Gastrocnemius medialis (tissue), 4 donors: ENCODE results near the gene GPX3.

ENCODE experiments used
- POLR2A ChIP-seq, 2 donors: fragments of 450-650 bp; IDR thresholded peaks; one replicate each; pipeline ENCODE4 v1.6.1; 2017; ENCODE audit warnings: antibody characterized with exemption in 2 of 2, mild to moderate bottlenecking in 2 of 2, moderate library complexity in 2 of 2
- TF ChIP-seq, protein P1 (sequence below), 5 experiments: fragments of 450-650 bp in 3 of 5; fragments of 200-600 bp in 2 of 5; sonication (generic) in 2 of 5; IDR thresholded peaks in 4 of 5; conservative IDR thresholded peaks in 1 of 5; 1 replicate in 4 of 5; 2 replicates in 1 of 5; pipeline ENCODE4 v1.5.1; 2016 to 2019; ENCODE audit warnings: antibody characterized with exemption in 5 of 5, mild to moderate bottlenecking in 3 of 5, moderate library complexity in 3 of 5

DNA sequence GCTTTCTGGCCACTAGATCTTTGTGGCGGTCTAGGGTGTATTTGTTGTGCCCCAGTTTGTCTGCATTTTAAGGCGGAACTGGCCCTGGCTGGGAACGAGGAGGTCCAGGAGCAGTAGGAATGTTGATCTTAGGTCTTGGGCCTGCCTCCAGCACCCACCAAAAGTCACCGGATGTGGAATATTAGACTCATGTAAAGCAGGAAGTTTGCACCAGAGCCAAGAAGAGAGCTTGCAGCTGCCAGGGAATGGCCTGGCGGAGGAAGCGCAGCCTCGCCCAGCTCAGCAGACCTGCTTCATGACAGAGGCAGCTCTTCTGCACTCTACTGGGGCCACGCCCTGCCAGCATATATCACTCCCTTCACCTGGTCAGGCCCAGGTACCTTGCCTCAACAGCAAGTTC, 3.3 kb downstream of the GPX3 start:
- TF ChIP-seq, protein P1, sequence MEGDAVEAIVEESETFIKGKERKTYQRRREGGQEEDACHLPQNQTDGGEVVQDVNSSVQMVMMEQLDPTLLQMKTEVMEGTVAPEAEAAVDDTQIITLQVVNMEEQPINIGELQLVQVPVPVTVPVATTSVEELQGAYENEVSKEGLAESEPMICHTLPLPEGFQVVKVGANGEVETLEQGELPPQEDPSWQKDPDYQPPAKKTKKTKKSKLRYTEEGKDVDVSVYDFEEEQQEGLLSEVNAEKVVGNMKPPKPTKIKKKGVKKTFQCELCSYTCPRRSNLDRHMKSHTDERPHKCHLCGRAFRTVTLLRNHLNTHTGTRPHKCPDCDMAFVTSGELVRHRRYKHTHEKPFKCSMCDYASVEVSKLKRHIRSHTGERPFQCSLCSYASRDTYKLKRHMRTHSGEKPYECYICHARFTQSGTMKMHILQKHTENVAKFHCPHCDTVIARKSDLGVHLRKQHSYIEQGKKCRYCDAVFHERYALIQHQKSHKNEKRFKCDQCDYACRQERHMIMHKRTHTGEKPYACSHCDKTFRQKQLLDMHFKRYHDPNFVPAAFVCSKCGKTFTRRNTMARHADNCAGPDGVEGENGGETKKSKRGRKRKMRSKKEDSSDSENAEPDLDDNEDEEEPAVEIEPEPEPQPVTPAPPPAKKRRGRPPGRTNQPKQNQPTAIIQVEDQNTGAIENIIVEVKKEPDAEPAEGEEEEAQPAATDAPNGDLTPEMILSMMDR (IDR thresholded peaks at IDR 0.05 in 4 of 5, conservative IDR thresholded peaks at IDR 0.05 in 1 of 5): no peak
- peak in 1 of 2 donors; percentile 31 for TF ChIP-seq POLR2A (IDR thresholded peaks at IDR 0.05)
